Measurements from ENCODE around the gene AICDA.
A peak's percentile ranks its signal among the peaks of the same experiment; 100 is the strongest.

- TF ChIP-seq, protein P1, sequence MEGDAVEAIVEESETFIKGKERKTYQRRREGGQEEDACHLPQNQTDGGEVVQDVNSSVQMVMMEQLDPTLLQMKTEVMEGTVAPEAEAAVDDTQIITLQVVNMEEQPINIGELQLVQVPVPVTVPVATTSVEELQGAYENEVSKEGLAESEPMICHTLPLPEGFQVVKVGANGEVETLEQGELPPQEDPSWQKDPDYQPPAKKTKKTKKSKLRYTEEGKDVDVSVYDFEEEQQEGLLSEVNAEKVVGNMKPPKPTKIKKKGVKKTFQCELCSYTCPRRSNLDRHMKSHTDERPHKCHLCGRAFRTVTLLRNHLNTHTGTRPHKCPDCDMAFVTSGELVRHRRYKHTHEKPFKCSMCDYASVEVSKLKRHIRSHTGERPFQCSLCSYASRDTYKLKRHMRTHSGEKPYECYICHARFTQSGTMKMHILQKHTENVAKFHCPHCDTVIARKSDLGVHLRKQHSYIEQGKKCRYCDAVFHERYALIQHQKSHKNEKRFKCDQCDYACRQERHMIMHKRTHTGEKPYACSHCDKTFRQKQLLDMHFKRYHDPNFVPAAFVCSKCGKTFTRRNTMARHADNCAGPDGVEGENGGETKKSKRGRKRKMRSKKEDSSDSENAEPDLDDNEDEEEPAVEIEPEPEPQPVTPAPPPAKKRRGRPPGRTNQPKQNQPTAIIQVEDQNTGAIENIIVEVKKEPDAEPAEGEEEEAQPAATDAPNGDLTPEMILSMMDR (conservative IDR thresholded peaks at IDR 0.05; ENCODE audit: low read length): peak; percentile 37
- no peak for TF ChIP-seq EZH2phosphoT487 (IDR thresholded peaks at IDR 0.05; ENCODE audit: borderline replicate concordance)
These were observed 8.8 kb downstream of the AICDA start for GRCh38 chr12:8603856-8604255.
